Measurements from ENCODE around the gene SLC8A3.
"Not testable (repeated sequence)": the region's sequence is repeated elsewhere in the genome, so short reads cannot be mapped to it uniquely, and the experiment has no call there.

The SLC8A3 gene, protein sequence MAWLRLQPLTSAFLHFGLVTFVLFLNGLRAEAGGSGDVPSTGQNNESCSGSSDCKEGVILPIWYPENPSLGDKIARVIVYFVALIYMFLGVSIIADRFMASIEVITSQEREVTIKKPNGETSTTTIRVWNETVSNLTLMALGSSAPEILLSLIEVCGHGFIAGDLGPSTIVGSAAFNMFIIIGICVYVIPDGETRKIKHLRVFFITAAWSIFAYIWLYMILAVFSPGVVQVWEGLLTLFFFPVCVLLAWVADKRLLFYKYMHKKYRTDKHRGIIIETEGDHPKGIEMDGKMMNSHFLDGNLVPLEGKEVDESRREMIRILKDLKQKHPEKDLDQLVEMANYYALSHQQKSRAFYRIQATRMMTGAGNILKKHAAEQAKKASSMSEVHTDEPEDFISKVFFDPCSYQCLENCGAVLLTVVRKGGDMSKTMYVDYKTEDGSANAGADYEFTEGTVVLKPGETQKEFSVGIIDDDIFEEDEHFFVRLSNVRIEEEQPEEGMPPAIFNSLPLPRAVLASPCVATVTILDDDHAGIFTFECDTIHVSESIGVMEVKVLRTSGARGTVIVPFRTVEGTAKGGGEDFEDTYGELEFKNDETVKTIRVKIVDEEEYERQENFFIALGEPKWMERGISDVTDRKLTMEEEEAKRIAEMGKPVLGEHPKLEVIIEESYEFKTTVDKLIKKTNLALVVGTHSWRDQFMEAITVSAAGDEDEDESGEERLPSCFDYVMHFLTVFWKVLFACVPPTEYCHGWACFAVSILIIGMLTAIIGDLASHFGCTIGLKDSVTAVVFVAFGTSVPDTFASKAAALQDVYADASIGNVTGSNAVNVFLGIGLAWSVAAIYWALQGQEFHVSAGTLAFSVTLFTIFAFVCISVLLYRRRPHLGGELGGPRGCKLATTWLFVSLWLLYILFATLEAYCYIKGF

GRCh38 chr14:70188659-70189455 lies at the start of gene SLC8A3:
Gene SLC8A3 (minus strand): TSS chr14:70188951. CDS start chr14:70168422, 20,529 bp downstream.
- DNase-seq (ENCODE audit: low read depth, low spot score), result no peak

DNA sequence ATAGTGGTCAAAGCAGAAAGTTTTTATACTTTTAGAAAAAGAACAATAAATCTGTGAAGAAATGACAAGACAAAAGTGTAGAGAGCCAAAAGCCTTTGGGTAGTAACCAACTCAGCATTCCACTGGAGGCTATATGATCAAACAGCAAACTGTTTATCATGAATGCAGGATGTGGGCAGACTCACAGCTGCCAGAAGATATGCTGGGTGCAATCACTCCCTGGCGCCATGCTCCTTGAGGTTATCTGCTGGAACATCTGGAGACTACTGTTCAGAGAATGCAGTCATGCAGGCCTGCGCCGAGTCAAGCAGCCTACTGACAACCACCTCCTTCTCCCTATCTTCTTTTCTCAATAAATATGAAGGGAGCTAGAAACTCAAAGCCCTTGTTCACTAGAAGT lies 49.0 kb upstream of the SLC8A3 start:
- no peak for DNase-seq (ENCODE audit: low read depth, low spot score)

DNA sequence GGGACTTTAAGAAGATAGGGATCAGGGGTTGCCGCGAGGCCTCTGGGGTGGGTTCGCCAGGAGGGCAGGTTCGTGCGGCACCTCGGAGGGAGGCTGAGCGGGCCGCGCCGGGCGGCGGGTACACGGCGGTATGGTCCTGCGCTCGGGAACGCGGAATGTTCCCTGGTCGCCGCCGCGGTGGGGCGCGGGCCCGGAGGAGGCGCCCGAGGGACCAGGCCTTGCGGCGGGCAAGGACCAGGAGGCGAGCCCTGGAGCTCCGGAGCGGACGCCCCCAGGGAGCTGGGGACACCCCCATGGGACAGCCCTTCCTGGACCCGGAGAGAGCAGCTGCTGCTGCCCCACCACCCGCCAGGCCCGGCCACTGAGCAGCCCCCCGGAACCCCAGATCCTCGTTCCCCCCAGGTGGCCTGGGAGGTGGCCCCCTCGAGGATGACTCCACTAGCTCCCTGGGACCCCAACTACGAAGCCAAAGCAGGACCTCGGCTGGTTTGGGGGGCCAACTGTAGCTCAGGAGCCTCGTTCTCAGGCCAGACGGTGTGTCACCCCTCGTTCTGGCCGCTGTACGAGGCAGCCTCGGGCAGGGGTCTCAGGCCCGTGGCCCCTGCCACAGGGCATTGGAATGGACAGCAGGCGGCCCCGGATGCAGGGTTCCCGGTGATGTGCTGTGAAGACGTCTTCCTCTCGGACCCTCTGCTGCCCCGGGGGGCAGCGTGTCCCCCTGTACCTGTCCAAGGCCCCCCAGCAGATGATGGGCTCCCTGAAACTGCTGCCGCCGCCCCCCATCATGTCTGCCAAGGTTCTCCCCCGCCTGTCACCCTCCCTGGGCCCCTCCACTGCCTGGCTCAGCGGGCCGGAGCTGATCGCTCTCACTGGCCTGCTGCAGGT lies 45.6 kb upstream of the SLC8A3 start:
- no peak for DNase-seq (ENCODE audit: low read depth, low spot score)

DNA sequence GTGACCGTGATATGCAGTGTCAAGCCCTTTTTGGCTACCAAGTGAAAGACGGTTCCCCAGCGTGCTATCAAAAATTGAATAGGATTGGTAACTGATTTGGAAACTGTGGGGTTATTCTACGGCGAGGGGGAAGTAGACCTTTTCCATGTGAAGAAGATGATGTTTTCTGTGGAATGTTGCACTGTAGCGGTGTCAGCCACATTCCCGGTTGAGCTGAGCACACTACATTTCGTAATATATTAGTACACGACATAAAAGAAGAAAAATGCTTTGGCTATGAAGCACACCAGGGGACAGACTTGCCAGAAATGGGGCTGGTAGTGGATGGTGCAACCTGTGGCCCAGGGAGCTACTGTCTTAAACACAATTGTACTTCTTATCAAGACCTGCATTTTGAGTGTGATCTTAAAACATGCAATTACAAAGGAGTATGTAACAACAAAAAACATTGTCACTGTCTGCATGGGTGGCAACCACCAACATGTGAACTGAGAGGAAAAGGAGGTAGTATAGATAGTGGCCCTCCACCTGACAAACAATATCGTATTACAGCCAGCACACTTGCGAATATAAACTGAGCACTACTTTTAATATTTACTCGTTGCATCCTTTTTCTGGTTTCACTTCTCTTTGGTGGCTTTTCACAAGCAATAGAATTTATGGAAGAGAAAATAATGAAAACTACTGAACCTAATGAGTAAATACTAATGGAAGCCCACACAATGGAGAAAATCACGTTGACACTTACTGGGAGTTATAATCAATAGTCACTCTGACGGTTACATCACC lies 43.2 kb upstream of the SLC8A3 start:
- not testable (repeated sequence) for DNase-seq (ENCODE audit: low read depth, low spot score)

GRCh38 chr14:70229877-70230640 lies 41.3 kb upstream of the SLC8A3 start:
- not testable (repeated sequence) for DNase-seq (ENCODE audit: low read depth, low spot score)

DNA sequence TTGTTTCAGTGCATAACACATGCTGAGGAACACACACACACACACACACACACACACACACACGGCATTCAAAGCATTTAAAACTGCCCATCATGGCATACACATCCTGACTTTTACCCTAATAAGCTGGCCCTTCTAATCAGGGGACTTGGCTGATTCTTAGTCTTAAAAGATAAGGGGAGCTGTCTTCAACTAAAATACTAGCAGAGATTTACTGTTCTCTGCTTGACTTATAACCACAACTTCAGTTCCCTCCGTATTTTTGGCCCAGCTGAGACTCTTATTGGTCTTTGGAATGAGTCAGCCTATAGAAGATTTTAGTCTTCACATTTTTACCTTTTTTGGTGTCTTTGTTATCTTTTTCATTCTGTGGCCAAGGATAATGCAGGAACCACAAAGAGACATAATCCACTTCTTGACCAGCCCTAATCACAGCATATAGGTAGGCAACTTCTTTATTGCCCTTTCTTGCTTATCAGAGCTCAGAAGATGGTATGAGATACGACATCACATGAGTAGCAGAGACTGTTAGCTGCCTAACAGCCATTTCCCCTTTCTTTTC lies 25.1 kb upstream of the SLC8A3 start:
- no peak for DNase-seq (ENCODE audit: low read depth, low spot score)

GRCh38 chr14:70212752-70213151 lies 24.0 kb upstream of the SLC8A3 start:
- DNase-seq (ENCODE audit: low read depth, low spot score), result no peak

DNA sequence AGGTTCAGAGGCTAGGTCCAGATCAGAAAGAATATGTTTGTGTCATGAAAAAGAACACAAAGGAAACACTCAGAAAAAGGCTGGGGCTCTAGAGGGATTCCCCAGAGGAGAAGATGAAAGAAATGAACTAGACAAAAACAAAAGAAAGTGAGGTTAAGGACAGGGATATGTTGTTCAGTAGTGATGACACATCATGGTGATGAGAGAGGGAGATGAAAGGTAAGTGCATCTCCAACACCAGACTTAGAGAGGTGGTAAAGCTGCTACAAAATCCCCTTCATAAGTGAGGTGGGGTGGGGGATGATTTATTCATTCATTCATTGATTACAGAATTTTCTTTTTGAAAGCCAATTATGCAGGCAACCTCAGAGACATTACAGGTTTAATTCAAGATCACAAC lies 19.6 kb upstream of the SLC8A3 start:
- no peak for DNase-seq (ENCODE audit: low read depth, low spot score)

DNA sequence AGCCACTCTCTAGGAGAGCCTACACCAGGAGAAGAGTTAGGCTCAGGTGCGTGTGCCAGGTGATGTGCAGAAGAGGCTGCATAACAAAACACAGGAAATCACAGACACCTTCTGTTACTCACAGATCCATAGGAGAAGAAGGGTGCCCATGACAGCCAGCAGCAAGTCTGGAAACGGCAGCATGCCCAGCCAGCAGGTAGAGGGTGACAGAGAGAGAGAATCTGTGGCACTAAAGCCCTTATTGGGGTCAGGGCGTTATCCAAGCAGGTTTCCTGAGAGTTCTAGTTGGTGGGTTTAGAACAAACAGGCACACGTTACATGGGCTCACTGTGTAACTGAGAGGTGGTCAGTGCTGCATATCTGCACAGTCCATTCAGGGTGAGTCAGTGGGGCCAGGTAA lies 14.9 kb upstream of the SLC8A3 start:
- no peak for DNase-seq (ENCODE audit: low read depth, low spot score)

GRCh38 chr14:70201994-70202393 lies 13.2 kb upstream of the SLC8A3 start:
- no peak for DNase-seq (ENCODE audit: low read depth, low spot score)

DNA sequence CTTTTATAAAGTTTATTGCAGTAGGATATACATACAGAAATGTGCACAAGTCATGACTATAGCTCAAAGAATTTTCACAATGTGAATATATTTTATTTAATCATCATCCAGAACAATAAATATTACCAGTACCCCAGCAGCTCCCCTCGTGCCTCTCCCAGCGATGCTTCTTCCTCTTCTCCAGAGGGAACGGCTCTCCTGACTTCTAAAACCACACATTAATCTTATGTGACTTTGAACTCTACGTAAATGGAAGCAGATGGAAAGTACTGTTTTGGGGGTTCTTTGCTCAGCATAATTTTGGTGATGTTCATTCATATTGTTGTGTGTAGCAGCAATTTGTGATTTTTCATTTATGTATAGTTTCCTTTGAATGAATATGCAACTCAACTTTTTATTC lies 4.6 kb upstream of the SLC8A3 start:
- DNase-seq (ENCODE audit: low read depth, low spot score), result no peak

GRCh38 chr14:70192915-70193314 lies 4.2 kb upstream of the SLC8A3 start:
- no peak for DNase-seq (ENCODE audit: low read depth, low spot score)

- DNase-seq (ENCODE audit: low read depth, low spot score), result no peak
Measured at GRCh38 chr14:70190156-70190555, 1.4 kb upstream of the SLC8A3 start.

- DNase-seq (ENCODE audit: low read depth, low spot score), result no peak
Measured at GRCh38 chr14:70189456-70190077, 816 bp upstream of the SLC8A3 start.

DNA sequence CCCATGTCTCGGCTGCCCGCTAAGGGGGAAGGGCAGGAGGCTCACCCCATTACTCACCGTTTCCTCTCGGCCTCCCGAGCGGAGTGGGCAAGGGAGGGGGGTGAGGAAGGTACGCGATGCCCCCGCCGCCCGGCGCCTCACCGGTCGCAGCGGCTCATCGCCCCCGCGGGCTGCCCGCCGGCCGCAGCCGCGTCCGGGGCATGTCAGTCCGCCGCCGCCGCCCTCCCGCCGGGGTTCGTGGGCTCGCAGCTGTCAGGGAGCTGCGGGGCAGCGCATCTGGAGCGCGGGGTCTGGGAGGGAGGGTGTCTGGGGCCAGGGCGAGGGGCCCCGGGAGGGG lies 461 bp downstream of the SLC8A3 start:
- DNase-seq (ENCODE audit: low read depth, low spot score), result no peak

GRCh38 chr14:70186900-70187451 lies 1.8 kb downstream of the SLC8A3 start:
- DNase-seq (ENCODE audit: low read depth, low spot score), result no peak

DNA sequence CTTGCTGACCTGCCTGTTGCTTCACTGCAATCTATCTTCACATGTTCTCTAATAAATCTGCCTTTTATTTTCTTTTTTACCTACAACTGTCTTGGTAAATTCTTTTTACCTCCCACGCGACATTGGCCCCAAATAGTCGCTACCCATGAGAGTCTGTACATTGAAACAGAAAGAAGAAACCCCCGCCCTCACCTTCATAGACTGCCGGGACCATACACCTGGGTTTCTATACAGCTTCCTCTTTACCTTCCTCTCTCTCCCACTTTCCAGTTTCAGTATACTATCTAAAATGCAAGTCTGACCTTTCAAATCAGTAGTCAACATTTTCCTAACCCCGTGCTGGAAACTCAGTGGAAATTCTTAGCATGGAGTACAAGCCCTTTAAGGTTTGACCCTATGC lies 4.8 kb downstream of the SLC8A3 start:
- DNase-seq (ENCODE audit: low read depth, low spot score), result no peak

DNA sequence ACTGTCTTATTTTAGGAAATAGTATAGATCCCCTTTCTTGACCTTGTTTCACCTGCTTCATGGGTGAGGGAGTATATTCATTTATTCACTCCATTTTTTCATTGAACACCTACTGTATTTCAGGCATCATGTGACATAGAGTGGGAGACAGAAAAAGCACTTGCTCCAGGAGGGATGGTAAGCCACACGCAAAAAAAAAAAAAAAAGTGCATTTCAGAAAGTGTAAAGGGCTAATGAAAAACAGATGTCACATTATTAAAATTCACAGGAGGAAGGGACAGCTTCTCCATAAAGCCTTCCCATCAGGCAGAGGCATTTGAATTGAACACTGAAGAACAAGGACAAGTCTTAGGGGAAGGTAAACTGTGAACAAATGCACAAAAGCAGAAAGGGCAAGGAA lies 7.5 kb downstream of the SLC8A3 start:
- no peak for DNase-seq (ENCODE audit: low read depth, low spot score)

Data from smooth muscle cell of the brain vasculature (primary cell).